SKM-1 treated with dmso at 0.1 percent for 144 hours (cell line): ENCODE results near the gene COL6A1.

Source experiments
- DNase-seq: peaks from one replicate; lab custom pipeline; 2025; ENCODE audit not compliant: unreplicated experiment; lab: John Stamatoyannopoulos, UW

Gene COL6A1

GRCh38 chr21:45981151-45982091 lies at the start of gene COL6A1:
Gene COL6A1, plus strand, starts transcription at chr21:45981770. Its CDS starts 81 bp downstream, at chr21:45981851.
- peak; percentile 57 for DNase-seq

- DNase-seq, result no peak
Measured at GRCh38 chr21:45932922-45933502, 48.6 kb upstream of the COL6A1 start.

- no peak for DNase-seq
Measured at GRCh38 chr21:45934085-45934484, 47.5 kb upstream of the COL6A1 start.

- DNase-seq, result no peak
Measured at GRCh38 chr21:45934554-45934953, 47.0 kb upstream of the COL6A1 start.

GRCh38 chr21:45935628-45936027 lies 45.9 kb upstream of the COL6A1 start:
- DNase-seq, result no peak

GRCh38 chr21:45937721-45938452 lies 43.7 kb upstream of the COL6A1 start:
- no peak for DNase-seq

GRCh38 chr21:45938453-45938755 lies 43.2 kb upstream of the COL6A1 start:
- no peak for DNase-seq

- DNase-seq, result no peak
Measured at GRCh38 chr21:45938811-45939520, 42.6 kb upstream of the COL6A1 start.

- no peak for DNase-seq
Measured at GRCh38 chr21:45939521-45940045, 42.0 kb upstream of the COL6A1 start.

GRCh38 chr21:45940091-45940490 lies 41.5 kb upstream of the COL6A1 start:
- DNase-seq, result no peak

- no peak for DNase-seq
Measured at GRCh38 chr21:45940621-45941337, 40.8 kb upstream of the COL6A1 start.

- no peak for DNase-seq
Measured at GRCh38 chr21:45941338-45941710, 40.2 kb upstream of the COL6A1 start.

GRCh38 chr21:45941717-45942546 lies 39.6 kb upstream of the COL6A1 start:
- no peak for DNase-seq

GRCh38 chr21:45942755-45943629 lies 38.6 kb upstream of the COL6A1 start:
- DNase-seq, result no peak

- no peak for DNase-seq
Measured at GRCh38 chr21:45943630-45944540, 37.7 kb upstream of the COL6A1 start.

- no peak for DNase-seq
Measured at GRCh38 chr21:45944601-45945000, 37.0 kb upstream of the COL6A1 start.

- no peak for DNase-seq
Measured at GRCh38 chr21:45945066-45945867, 36.3 kb upstream of the COL6A1 start.
